Measurements from ENCODE around the gene LITAFD. TPM values are rescaled to one million over a fixed set of nuclear protein-coding genes. Genes with fewer than 3 reads are reported as not detected.

Gene LITAFD
- total RNA-seq, 1 experiment from 2014 or later, result not detected

DNA sequence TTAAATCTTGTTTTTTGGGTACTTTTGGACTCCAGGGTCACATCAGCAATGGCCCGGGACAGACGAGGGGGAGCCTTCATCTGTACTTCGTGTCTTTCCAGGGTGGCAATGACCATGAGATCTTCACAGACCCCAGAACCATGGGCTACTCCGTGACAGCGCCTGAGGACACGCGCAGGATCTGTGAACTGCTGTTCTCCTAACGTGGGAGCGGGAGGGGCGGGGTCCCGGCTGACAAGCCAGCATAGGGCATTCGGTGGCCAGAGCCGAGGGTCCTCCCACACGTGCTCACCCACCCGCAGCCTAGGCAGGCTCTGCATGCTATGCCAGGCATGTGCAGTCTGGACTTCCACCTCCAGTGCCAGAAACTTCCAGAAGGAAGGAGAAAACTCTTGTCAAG is 34.5 kb upstream of the LITAFD start:
- no peaks in the 10 kb centered on the region for H3K27me3 Mint-ChIP-seq (ENCODE audit: insufficient read depth, unreplicated experiment)
- no TSS peak for BruUV-seq (replicated peaks)
- no peaks in the 10 kb centered on the region for H3K9me3 Mint-ChIP-seq (ENCODE audit: unreplicated experiment)
- intact Hi-C loops (cut with micrococcal nuclease), result no loop called here
- peaks cover 20% of the 10 kb centered on the region for H3K4me1 Mint-ChIP-seq (ENCODE audit: insufficient read depth, unreplicated experiment)
- H3K27ac Mint-ChIP-seq (ENCODE audit: low read depth, unreplicated experiment), result no peak overlapping the region
- H3K4me3 Mint-ChIP-seq (ENCODE audit: unreplicated experiment), result no peak overlapping the region
- peaks cover 47% of the 10 kb centered on the region for H3K36me3 Mint-ChIP-seq (ENCODE audit: insufficient read depth, unreplicated experiment)
- ChIA-PET CTCF (interaction anchor here (0.7 kb wide), 1 partner anchor 172 kb away, joined by 4 read pairs; no protein-coding TSS in a partner anchor), POLR2A (no interaction called here)
- no peak for TF ChIP-seq CTCF (IDR thresholded peaks at IDR 0.05; ENCODE audit: unreplicated experiment)
- DNase-seq (ENCODE audit: unreplicated experiment), result no peak

DNA sequence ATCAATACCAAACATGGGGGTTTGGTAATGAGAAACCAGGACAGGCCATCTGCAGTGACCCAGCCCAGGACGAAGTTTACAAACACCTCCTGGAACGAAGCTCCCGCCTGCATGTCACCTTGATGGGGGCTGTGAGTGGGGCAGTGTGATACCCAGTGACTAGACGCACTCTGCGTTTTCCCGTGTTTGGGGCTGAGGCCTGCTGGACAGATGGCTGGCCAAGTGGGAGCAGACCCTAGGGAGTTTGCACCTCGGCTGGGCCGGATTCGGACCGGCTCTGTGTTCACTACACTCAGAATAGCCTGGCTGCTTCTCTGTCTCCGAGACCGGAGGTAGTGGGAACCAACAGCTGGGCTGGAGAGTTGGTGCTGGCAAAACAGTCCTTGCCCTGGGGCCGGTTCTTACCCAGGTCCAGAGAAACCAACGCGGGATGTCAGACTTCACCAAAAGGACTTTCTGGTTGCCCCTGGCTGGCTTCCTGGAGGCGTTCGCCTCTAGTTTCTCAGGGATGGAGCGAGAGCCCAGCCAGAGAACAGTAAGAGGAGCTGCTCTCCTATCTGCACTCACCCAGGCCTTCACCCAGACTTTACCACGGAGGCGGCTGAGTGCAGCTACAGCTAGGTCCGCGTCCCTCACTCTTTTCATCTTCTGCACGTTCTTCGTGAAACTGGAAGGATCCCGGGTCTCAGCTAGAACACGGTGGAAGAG is 33.8 kb upstream of the LITAFD start:
- intact Hi-C loops (cut with micrococcal nuclease), result no loop called here
- TF ChIP-seq CTCF (IDR thresholded peaks at IDR 0.05; ENCODE audit: unreplicated experiment), result no peak
- Mint-ChIP-seq H3K4me1 (ENCODE audit: insufficient read depth, unreplicated experiment) (peaks cover 20% of the 10 kb centered on the region), H3K9me3 (ENCODE audit: unreplicated experiment) (no peaks in the 10 kb centered on the region), H3K4me3 (ENCODE audit: unreplicated experiment) (no peak overlapping the region), H3K36me3 (ENCODE audit: insufficient read depth, unreplicated experiment) (peaks cover 47% of the 10 kb centered on the region), H3K27me3 (ENCODE audit: insufficient read depth, unreplicated experiment) (no peaks in the 10 kb centered on the region), H3K27ac (ENCODE audit: low read depth, unreplicated experiment) (peak overlapping the region; percentile 33)
- DNase-seq (ENCODE audit: unreplicated experiment), result no peak
- BruUV-seq (replicated peaks), result TSS peak; percentile 14
- ChIA-PET POLR2A (interaction anchor here (0.6 to 0.7 kb wide), 3 partner anchors 11 to 20 kb away, joined by 3 to 4 read pairs (median 3); partner anchors contain the start of gene CARHSP1), CTCF (no interaction called here)

DNA sequence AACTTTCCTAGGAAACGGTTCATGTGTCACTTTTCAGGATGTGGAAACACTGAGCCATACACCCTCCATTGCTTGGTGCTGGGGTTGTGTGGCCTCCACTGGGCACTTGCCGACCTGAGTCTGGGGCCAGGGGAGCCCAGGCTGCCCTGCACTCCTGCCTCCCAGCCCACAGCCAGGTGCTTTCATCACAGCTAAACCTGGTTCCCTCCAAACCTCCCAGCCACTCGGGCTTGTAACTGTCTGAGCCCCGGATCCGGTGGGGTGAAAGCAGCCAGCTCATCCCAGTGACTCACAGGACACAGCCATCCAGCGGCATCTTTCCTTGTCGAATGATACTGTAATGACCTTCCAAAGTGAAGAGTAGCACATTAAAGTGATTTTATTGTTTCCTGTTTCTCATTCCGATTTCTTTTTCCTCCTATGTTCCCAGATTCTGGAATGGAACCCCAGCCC is 33.2 kb upstream of the LITAFD start:
- Mint-ChIP-seq H3K27me3 (ENCODE audit: insufficient read depth, unreplicated experiment) (no peaks in the 10 kb centered on the region), H3K27ac (ENCODE audit: low read depth, unreplicated experiment) (peak overlapping the region; percentile 33), H3K4me1 (ENCODE audit: insufficient read depth, unreplicated experiment) (peaks cover 15% of the 10 kb centered on the region), H3K4me3 (ENCODE audit: unreplicated experiment) (no peak overlapping the region), H3K9me3 (ENCODE audit: unreplicated experiment) (no peaks in the 10 kb centered on the region), H3K36me3 (ENCODE audit: insufficient read depth, unreplicated experiment) (peaks cover 47% of the 10 kb centered on the region)
- ChIA-PET POLR2A (interaction anchor here (0.6 to 0.7 kb wide), 3 partner anchors 11 to 20 kb away, joined by 3 to 4 read pairs (median 3); partner anchors contain the start of gene CARHSP1), CTCF (no interaction called here)
- no peak for TF ChIP-seq CTCF (IDR thresholded peaks at IDR 0.05; ENCODE audit: unreplicated experiment)
- BruUV-seq (replicated peaks), result no TSS peak
- DNase-seq (ENCODE audit: unreplicated experiment), result peak; percentile 82
- intact Hi-C loops (cut with micrococcal nuclease), result no loop called here

GRCh38 chr16:8849411-8850011 is 32.6 kb upstream of the LITAFD start:
- Mint-ChIP-seq H3K9me3 (ENCODE audit: unreplicated experiment) (no peaks in the 10 kb centered on the region), H3K4me1 (ENCODE audit: insufficient read depth, unreplicated experiment) (peaks cover 14% of the 10 kb centered on the region), H3K4me3 (ENCODE audit: unreplicated experiment) (no peak overlapping the region), H3K27me3 (ENCODE audit: insufficient read depth, unreplicated experiment) (no peaks in the 10 kb centered on the region), H3K27ac (ENCODE audit: low read depth, unreplicated experiment) (peak overlapping the region; percentile 33), H3K36me3 (ENCODE audit: insufficient read depth, unreplicated experiment) (peaks cover 52% of the 10 kb centered on the region)
- ChIA-PET CTCF (interaction anchor here (0.6 kb wide), 1 partner anchor 31 kb away, joined by 3 read pairs; no protein-coding TSS in a partner anchor), POLR2A (interaction anchor here (0.6 to 0.7 kb wide), 2 partner anchors 10 to 13 kb away, joined by 3 to 4 read pairs; no protein-coding TSS in a partner anchor)
- intact Hi-C loops (cut with micrococcal nuclease), result no loop called here
- TF ChIP-seq CTCF (IDR thresholded peaks at IDR 0.05; ENCODE audit: unreplicated experiment), result no peak
- DNase-seq (ENCODE audit: unreplicated experiment), result peak; percentile 87
- BruUV-seq (replicated peaks), result no TSS peak
